ENCODE results near the gene IPO9.

Gene IPO9

GRCh38 chr1:201917362-201918033 is 88.5 kb downstream of the IPO9 start:
- TF ChIP-seq, protein P1, sequence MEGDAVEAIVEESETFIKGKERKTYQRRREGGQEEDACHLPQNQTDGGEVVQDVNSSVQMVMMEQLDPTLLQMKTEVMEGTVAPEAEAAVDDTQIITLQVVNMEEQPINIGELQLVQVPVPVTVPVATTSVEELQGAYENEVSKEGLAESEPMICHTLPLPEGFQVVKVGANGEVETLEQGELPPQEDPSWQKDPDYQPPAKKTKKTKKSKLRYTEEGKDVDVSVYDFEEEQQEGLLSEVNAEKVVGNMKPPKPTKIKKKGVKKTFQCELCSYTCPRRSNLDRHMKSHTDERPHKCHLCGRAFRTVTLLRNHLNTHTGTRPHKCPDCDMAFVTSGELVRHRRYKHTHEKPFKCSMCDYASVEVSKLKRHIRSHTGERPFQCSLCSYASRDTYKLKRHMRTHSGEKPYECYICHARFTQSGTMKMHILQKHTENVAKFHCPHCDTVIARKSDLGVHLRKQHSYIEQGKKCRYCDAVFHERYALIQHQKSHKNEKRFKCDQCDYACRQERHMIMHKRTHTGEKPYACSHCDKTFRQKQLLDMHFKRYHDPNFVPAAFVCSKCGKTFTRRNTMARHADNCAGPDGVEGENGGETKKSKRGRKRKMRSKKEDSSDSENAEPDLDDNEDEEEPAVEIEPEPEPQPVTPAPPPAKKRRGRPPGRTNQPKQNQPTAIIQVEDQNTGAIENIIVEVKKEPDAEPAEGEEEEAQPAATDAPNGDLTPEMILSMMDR (IDR thresholded peaks at IDR 0.05; ENCODE audit: low read length), result no peak
- no peak for TF ChIP-seq EZH2 (IDR thresholded peaks at IDR 0.05; ENCODE audit: borderline replicate concordance, low read length)
- Histone ChIP-seq H3K27me3 (ENCODE audit: insufficient read depth, low read length) (no peaks in the 10 kb centered on the region; the same call in 1 of the 2 replicates), H3K4me1 (ENCODE audit: insufficient read depth, low read length, severe bottlenecking) (no peaks in the 10 kb centered on the region), H3K4me2 (ENCODE audit: low read length) (no peak overlapping the region), H2AFZ (ENCODE audit: low read length) (no peak overlapping the region), H4K20me1 (ENCODE audit: insufficient read depth, low read length) (no peaks in the 10 kb centered on the region), H3K9me2 (ENCODE audit: low read depth, low read length) (no peaks in the 10 kb centered on the region), H3K79me2 (ENCODE audit: insufficient read depth, low read length) (no peaks in the 10 kb centered on the region), H3K4me3 (ENCODE audit: low read depth, low read length, poor library complexity, severe bottlenecking) (no peak overlapping the region), H3F3A (ENCODE audit: insufficient read depth, low read length) (no peaks in the 10 kb centered on the region), H3K27ac (ENCODE audit: low read depth, low read length, poor library complexity, severe bottlenecking) (no peak overlapping the region), H3K9me3 (ENCODE audit: low read length) (no peaks in the 10 kb centered on the region), H3K9ac (ENCODE audit: low read length) (no peak overlapping the region), H3K36me3 (ENCODE audit: insufficient read depth, low read length) (no peaks in the 10 kb centered on the region; the same call in 1 of the 2 replicates)

DNA sequence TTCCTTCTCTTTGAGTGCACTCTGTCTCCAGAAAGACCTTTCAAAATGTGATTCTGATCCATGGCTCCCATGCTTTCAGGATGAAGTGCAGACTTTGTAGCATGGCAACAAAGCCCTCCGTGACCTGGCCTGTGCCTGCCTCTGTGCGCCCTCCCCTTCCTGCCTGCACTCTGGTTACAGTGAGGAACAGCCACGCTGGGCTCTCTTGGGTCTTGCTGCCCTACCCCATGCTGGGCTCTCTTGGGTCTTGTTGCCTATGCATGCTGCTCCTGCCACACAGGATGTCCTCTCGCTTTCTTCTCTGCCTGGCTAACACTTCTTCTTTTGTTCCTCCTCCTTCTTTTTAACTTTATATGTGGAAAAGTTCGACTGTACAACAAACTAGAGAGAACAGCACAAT is 89.4 kb downstream of the IPO9 start:
- H3K27me3 ChIP-seq (ENCODE audit: insufficient read depth, low read length), result no peaks in the 10 kb centered on the region
- no peaks in the 10 kb centered on the region; the same call in 1 of the 2 replicates for H3K36me3 ChIP-seq (ENCODE audit: insufficient read depth, low read length)
- no peak overlapping the region for H3K27ac ChIP-seq (ENCODE audit: low read depth, low read length, poor library complexity, severe bottlenecking)
- H2AFZ ChIP-seq (ENCODE audit: low read length), result no peak overlapping the region
- H3K9ac ChIP-seq (ENCODE audit: low read length), result no peak overlapping the region
- H3K9me3 ChIP-seq (ENCODE audit: low read length), result no peaks in the 10 kb centered on the region
- H3F3A ChIP-seq (ENCODE audit: insufficient read depth, low read length), result no peaks in the 10 kb centered on the region
- TF ChIP-seq, protein P1 (IDR thresholded peaks at IDR 0.05; ENCODE audit: low read length), result no peak
- TF ChIP-seq EZH2 (IDR thresholded peaks at IDR 0.05; ENCODE audit: borderline replicate concordance, low read length), result no peak
- H3K4me1 ChIP-seq (ENCODE audit: insufficient read depth, low read length, severe bottlenecking), result no peaks in the 10 kb centered on the region
- H3K79me2 ChIP-seq (ENCODE audit: insufficient read depth, low read length), result no peaks in the 10 kb centered on the region
- H3K4me3 ChIP-seq (ENCODE audit: low read depth, low read length, poor library complexity, severe bottlenecking), result no peak overlapping the region
- H3K9me2 ChIP-seq (ENCODE audit: low read depth, low read length), result no peaks in the 10 kb centered on the region
- H3K4me2 ChIP-seq (ENCODE audit: low read length), result no peak overlapping the region
- no peaks in the 10 kb centered on the region for H4K20me1 ChIP-seq (ENCODE audit: insufficient read depth, low read length)

- H3K4me3 ChIP-seq (ENCODE audit: low read depth, low read length, poor library complexity, severe bottlenecking), result no peak overlapping the region
- no peaks in the 10 kb centered on the region for H3F3A ChIP-seq (ENCODE audit: insufficient read depth, low read length)
- H3K79me2 ChIP-seq (ENCODE audit: insufficient read depth, low read length), result no peaks in the 10 kb centered on the region
- H3K27me3 ChIP-seq (ENCODE audit: insufficient read depth, low read length), result no peaks in the 10 kb centered on the region
- no peak overlapping the region for H3K4me2 ChIP-seq (ENCODE audit: low read length)
- no peaks in the 10 kb centered on the region for H4K20me1 ChIP-seq (ENCODE audit: insufficient read depth, low read length)
- no peak overlapping the region for H3K9ac ChIP-seq (ENCODE audit: low read length)
- no peak overlapping the region for H3K27ac ChIP-seq (ENCODE audit: low read depth, low read length, poor library complexity, severe bottlenecking)
- TF ChIP-seq EZH2 (IDR thresholded peaks at IDR 0.05; ENCODE audit: borderline replicate concordance, low read length), result no peak
- TF ChIP-seq, protein P1 (IDR thresholded peaks at IDR 0.05; ENCODE audit: low read length), result no peak
- no peaks in the 10 kb centered on the region for H3K9me2 ChIP-seq (ENCODE audit: low read depth, low read length)
- H3K9me3 ChIP-seq (ENCODE audit: low read length), result no peaks in the 10 kb centered on the region
- H3K4me1 ChIP-seq (ENCODE audit: insufficient read depth, low read length, severe bottlenecking), result no peaks in the 10 kb centered on the region
- no peak overlapping the region for H2AFZ ChIP-seq (ENCODE audit: low read length)
- no peaks in the 10 kb centered on the region; the same call in 1 of the 2 replicates for H3K36me3 ChIP-seq (ENCODE audit: insufficient read depth, low read length)
Measured at GRCh38 chr1:201921952-201922558, 93.1 kb downstream of the IPO9 start.
